HG03045 (cell line): ENCODE measurements around the gene COPE.
"Not testable (repeated sequence)": the region's sequence is repeated elsewhere in the genome, so short reads cannot be mapped to it uniquely, and the experiment has no call there.

Experiments
- ATAC-seq: cut with Tn5 transposase; IDR thresholded peaks from one replicate; pipeline ENCODE4 v1.9.1; 2021; ENCODE audit warnings: mild to moderate bottlenecking, moderate library complexity; ENCODE audit not compliant: unreplicated experiment

COPE gene

GRCh38 chr19:18940769-18941627 is 21.8 kb upstream of the COPE start, which contains the start of gene HOMER3:
Gene HOMER3, minus strand, starts transcription at chr19:18941217. Its CDS starts 2,235 bp downstream, at chr19:18938982.
- no peak for ATAC-seq

DNA sequence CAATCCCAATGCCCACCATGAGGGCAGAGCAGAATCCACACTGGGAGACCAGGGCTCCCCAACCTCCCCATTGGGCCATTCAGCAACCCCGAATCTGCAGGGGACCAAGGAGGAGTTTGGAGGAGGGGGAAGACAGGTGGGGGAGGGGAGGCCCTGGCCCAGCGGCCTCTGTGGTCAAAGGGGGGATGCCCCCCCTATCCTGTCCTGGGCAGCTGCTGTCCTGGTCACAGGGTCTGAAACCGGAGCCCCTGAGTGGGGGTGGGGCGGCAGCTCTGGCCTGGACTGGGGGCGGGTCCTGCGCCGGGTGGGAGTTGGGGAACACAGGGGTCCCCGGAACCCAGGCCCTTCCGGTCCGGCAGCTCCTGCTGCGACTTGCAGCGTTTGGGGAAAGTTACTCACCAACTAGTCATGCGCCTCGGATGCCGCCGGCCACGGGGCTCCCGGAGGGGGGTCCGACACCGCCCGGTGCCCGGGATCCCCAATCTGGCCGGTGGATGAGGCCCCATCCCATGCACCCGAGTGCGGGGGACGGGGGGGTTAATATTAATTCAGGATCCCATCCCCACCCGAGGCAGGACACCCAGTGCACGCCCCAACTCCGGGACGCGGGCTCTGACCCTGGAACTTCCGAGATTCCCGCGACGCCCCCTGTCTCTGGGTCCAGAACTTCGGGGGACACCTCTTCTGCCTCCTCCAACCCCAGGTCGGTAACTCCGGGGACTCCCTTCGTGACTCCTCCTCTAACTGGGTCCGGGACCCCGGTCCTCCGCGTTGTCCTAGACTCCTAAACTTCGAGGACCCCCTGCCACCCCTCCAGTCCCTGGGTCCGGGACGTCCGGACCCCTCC is 21.0 kb upstream of the COPE start:
- no peak for ATAC-seq

- no peak for ATAC-seq
These were observed 20.0 kb upstream of the COPE start for GRCh38 chr19:18939163-18939562.

GRCh38 chr19:18933297-18933696 is 14.1 kb upstream of the COPE start:
- ATAC-seq, result no peak

DNA sequence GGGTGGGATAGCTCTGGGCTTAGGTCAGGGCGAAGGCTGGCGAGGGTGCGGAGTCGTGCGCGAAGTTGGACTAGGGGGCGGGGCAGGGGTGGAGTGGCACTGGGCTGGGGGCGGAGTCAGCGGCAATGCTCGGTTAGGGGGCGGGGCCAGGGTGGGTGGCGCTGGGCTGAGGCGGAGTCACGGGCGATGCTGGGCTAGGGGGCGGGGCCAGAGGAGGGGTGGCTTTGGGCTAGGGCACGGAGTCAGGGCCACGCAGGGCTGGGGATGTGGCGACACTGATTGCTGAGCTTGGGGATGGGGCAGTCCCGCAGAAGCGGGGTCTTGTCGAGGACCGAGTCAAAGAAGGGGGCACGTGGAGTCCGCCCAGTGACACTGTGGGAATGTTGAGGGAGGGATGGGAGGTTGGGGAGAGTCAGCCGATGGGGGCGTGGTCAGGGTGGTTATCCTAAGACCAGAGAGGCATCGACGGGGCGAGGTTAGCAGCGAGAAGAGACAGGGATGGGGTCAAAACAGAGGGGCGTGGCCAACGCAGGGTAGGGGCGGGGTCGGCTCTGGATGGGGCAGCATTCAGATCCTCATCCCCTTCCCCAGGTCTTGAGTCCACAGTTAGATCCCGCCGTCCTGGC is 13.1 kb upstream of the COPE start:
- no peak for ATAC-seq

- no peak for ATAC-seq
These were observed 12.4 kb upstream of the COPE start for GRCh38 chr19:18931316-18932162.

- ATAC-seq, result no peak
These were observed 10.1 kb upstream of the COPE start for GRCh38 chr19:18929311-18929710.

DNA sequence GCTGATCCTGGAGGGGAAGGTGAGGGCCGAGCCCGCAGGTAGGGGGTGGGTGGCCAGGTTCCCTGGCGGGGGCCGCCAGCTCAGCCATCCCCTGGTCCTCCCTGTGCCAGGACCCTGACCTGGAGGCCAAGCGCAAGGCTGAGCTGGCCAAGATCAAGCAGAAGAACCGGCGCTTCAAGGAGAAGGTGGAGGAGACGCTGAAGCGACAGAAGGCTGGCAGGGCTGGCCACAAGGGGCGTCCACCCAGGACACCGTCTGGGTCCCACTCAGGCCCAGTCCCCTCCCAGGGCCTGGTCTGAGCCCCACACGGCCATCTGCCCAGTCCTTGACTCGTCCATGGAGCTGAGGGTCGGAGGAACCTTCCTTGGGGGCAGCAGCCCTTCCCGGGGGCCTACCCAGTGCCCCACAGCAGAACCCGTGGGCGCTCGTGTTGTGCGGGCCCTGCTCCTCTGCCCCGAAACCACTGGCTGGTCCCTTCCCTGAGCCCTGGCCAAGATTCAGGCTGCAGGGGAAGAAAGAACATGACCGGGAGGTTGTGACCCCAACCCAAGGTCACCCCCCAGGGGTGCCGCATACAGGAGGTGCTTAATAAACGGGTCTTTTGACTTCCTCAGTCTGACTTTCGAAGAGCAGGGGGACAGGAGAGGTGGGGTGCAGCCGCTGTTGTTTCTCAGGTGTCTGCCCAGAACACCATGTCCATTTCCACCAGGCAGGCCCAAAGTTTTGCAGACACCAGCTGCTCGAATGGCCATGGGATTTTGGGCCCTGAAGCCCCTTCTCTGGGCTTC is 9.0 kb upstream of the COPE start:
- ATAC-seq, result no peak

DNA sequence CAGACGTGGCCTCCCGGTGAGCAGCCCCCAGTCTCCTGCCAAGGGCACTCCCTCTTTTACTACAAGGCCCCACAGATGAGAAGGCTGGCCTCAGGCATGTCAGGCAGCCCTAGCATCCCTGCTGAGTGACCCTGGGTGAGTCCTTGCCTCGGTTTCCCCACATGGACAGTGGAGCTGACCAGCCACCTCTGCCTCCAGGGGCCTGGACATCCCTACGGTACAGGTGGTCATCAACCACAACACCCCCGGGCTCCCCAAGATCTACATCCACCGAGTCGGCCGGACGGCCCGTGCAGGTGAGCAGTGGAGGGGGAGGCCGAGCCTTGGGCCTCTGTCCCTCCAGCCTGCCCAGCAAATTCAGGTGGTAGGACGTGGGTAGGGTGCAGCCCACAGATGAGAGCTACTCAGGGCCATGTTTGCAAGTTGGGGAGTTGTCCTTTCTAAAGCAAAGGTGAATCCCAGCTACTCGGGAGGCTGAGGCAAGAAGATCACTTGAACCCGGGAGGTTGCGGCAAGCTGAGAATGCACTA is 5.6 kb upstream of the COPE start:
- ATAC-seq, result no peak

GRCh38 chr19:18922228-18922985 is 3.2 kb upstream of the COPE start:
- ATAC-seq, result no peak

GRCh38 chr19:18921593-18921992 is 2.4 kb upstream of the COPE start:
- no peak for ATAC-seq

- no peak for ATAC-seq
These were observed 1.2 kb upstream of the COPE start for GRCh38 chr19:18920400-18920799.

- no peak for ATAC-seq
These were observed 670 bp upstream of the COPE start for GRCh38 chr19:18919900-18920214.

- ATAC-seq, result not testable (repeated sequence)
These were observed 1.6 kb downstream of the COPE start for GRCh38 chr19:18917593-18917992.

GRCh38 chr19:18915639-18916038 is 3.5 kb downstream of the COPE start:
- no peak for ATAC-seq

DNA sequence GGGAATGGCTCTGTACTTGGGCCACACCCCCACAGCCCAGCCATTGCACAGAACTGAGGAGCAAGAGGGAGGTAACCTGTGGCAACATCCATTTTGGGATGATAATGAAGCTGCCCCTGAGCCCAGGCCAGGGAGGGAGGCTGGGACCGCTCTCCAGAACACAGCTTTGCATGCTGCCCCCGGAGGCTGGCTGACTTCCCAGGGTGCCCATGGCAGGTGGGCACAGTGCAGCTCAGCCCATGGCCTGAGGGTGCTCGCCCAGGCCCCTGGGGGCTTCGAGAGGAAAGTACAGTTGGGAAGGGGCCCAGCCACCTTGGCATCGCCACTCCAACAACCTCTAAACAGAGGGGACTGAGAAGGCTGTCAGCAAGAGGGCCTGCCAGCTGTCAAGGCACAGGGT is 5.7 kb downstream of the COPE start:
- ATAC-seq, result no peak

- ATAC-seq, result no peak
These were observed 6.3 kb downstream of the COPE start for GRCh38 chr19:18912933-18913332.

- no peak for ATAC-seq
These were observed 8.3 kb downstream of the COPE start for GRCh38 chr19:18910801-18911436.
